GM23338 (cell line): Measurements from ENCODE around the gene GRM4. TPM values are rescaled to one million over a fixed set of nuclear protein-coding genes. Genes with fewer than 3 reads are reported as not detected.

ENCODE experiments used
- ATAC-seq: fragments of 200-7000 bp; cut with Tn5 transposase; 3 replicates; pipeline ENCODE4 v1.9.1; 2020
- DNase-seq: peaks from one replicate; pipeline ENCODE4 v3.0.0-alpha.2; 2015; ENCODE audit warnings: low spot score
- H2AFZ ChIP-seq: fragments of 200-600 bp; sonication (generic); 2 replicates; pipeline ENCODE4 v1.8.0; 2016; ENCODE audit warnings: antibody characterized with exemption, mild to moderate bottlenecking, moderate library complexity
- H3F3A ChIP-seq: fragments of 200-600 bp; sonication (generic); replicated peaks from 2 replicates; pipeline ENCODE4 v1.8.0; 2017; ENCODE audit warnings: antibody characterized with exemption, mixed run types, low read depth
- H3K27ac ChIP-seq: fragments of 200-600 bp; sonication (generic); 2 replicates; pipeline ENCODE4 v1.6.1; 2016; ENCODE audit warnings: low read depth
- H3K27me3 ChIP-seq: fragments of 200-600 bp; sonication (generic); 2 replicates; pipeline ENCODE4 v1.8.0; 2016; ENCODE audit warnings: mild to moderate bottlenecking, mixed run types, moderate library complexity; ENCODE audit not compliant: insufficient read depth
- H3K36me3 ChIP-seq: fragments of 200-600 bp; sonication (generic); 2 replicates; pipeline ENCODE4 v1.8.0; 2016; ENCODE audit warnings: mild to moderate bottlenecking; ENCODE audit not compliant: insufficient read depth
- H3K4me1 ChIP-seq: fragments of 200-600 bp; sonication (generic); 2 replicates; pipeline ENCODE4 v1.8.0; 2016; ENCODE audit warnings: mild to moderate bottlenecking, moderate library complexity; ENCODE audit not compliant: insufficient read depth
- H3K4me2 ChIP-seq: fragments of 200-600 bp; sonication (generic); 2 replicates; pipeline ENCODE4 v1.7.1; 2017; ENCODE audit warnings: mixed run types
- H3K4me3 ChIP-seq: fragments of 200-600 bp; sonication (generic); 2 replicates; pipeline ENCODE4 v1.6.1; 2016; ENCODE audit warnings: mixed run types
- H3K79me2 ChIP-seq: fragments of 200-600 bp; sonication (generic); replicated peaks from 2 replicates; pipeline ENCODE4 v1.8.0; 2017; ENCODE audit warnings: mild to moderate bottlenecking; ENCODE audit not compliant: insufficient read depth
- H3K9me2 ChIP-seq: fragments of 200-600 bp; sonication (generic); 2 replicates; pipeline ENCODE4 v1.8.0; 2017; ENCODE audit not compliant: insufficient read depth
- H4K20me1 ChIP-seq: fragments of 200-600 bp; sonication (generic); replicated peaks from 2 replicates; pipeline ENCODE4 v1.8.0; 2017; ENCODE audit warnings: mild to moderate bottlenecking; ENCODE audit not compliant: insufficient read depth
- H3K27ac Mint-ChIP-seq: 2 replicates; pipeline ENCODE4 v1.8.0; 2020; ENCODE audit warnings: inconsistent platforms, mild to moderate bottlenecking, moderate library complexity, mixed read lengths
- H3K27me3 Mint-ChIP-seq: 3 replicates; pipeline ENCODE4 v1.8.0; 2022; ENCODE audit warnings: low read depth, mild to moderate bottlenecking, moderate library complexity, mixed read lengths, inconsistent platforms; ENCODE audit not compliant: insufficient read depth, poor library complexity
- H3K36me3 Mint-ChIP-seq: 3 replicates; pipeline ENCODE4 v1.8.0; 2021; ENCODE audit warnings: low read depth, mild to moderate bottlenecking, inconsistent platforms, moderate library complexity, mixed read lengths
- H3K4me1 Mint-ChIP-seq: 3 replicates; pipeline ENCODE4 v1.8.0; 2020; ENCODE audit warnings: mild to moderate bottlenecking, inconsistent platforms, mixed read lengths
- H3K4me3 Mint-ChIP-seq: 3 replicates; pipeline ENCODE4 v1.8.0; 2021; ENCODE audit warnings: moderate library complexity, mild to moderate bottlenecking, inconsistent platforms, mixed read lengths
- H3K9me3 Mint-ChIP-seq: 3 replicates; pipeline ENCODE4 v1.8.0; 2020; ENCODE audit warnings: moderate library complexity, mild to moderate bottlenecking, inconsistent platforms, mixed read lengths
- CREB1 ChIP-seq: fragments of 250-450 bp; sonication (Bioruptor Pico); IDR thresholded peaks from 2 replicates; pipeline ENCODE4 v1.5.0; 2020; ENCODE audit warnings: low read depth, mild to moderate bottlenecking, moderate library complexity
- ETS1 ChIP-seq: IDR thresholded peaks from 2 replicates; pipeline ENCODE4 v1.6.1; 2016; ENCODE audit warnings: antibody characterized with exemption
- EZH2 ChIP-seq: fragments of 200-600 bp; sonication (generic); IDR thresholded peaks from one replicate; pipeline ENCODE4 v1.8.0; 2017; ENCODE audit warnings: antibody characterized with exemption, mild to moderate bottlenecking, low read depth; ENCODE audit not compliant: unreplicated experiment
- EZH2phosphoT487 ChIP-seq: fragments of 200-600 bp; sonication (generic); IDR thresholded peaks from one replicate; pipeline ENCODE4 v1.8.1; 2018; ENCODE audit warnings: antibody characterized with exemption; ENCODE audit not compliant: unreplicated experiment
- JUNB ChIP-seq: IDR thresholded peaks from one replicate; pipeline ENCODE4 v1.6.1; 2016; ENCODE audit warnings: antibody characterized with exemption; ENCODE audit not compliant: unreplicated experiment
- NANOG ChIP-seq: IDR thresholded peaks from 2 replicates; pipeline ENCODE4 v1.6.1; 2016; ENCODE audit warnings: antibody characterized with exemption, borderline replicate concordance
- POLR2AphosphoS5 ChIP-seq: IDR thresholded peaks from 2 replicates; pipeline ENCODE4 v1.6.1; 2016; ENCODE audit warnings: antibody characterized with exemption, low read depth
- STAT1 ChIP-seq: IDR thresholded peaks from one replicate; pipeline ENCODE4 v1.6.1; 2016; ENCODE audit warnings: antibody characterized with exemption; ENCODE audit not compliant: unreplicated experiment
- ZNF114 ChIP-seq: fragments of 250-450 bp; sonication (Bioruptor Pico); IDR thresholded peaks from 2 replicates; pipeline ENCODE4 v1.5.0; 2020; ENCODE audit warnings: mild to moderate bottlenecking, moderate library complexity
- ZNF331 ChIP-seq: fragments of 250-450 bp; sonication (Bioruptor Pico); IDR thresholded peaks from 2 replicates; pipeline ENCODE4 v1.5.0; 2020; ENCODE audit warnings: low read depth, mild to moderate bottlenecking, moderate library complexity
- ZNF462 ChIP-seq: fragments of 250-450 bp; sonication (Bioruptor Pico); IDR thresholded peaks from 2 replicates; pipeline ENCODE4 v1.5.0; 2020; ENCODE audit warnings: mild to moderate bottlenecking, moderate library complexity
- polyA plus RNA-seq: library from polyadenylated mRNA; unstranded; fragments of >200 nt; fragmentation: Nextera tagmentation; extraction: Ambion mirVana; gene quantifications from 2 replicates; pipeline ENCODE4 v1.2.1, GENCODE V29; 2016
- total RNA-seq: library from RNA; depleted of rRNA; stranded (reverse); fragments of >200 nt; shearing (Covaris generic); gene quantifications from 2 replicates; pipeline ENCODE4 v1.2.3, GENCODE V29; 2014
- TF ChIP-seq, protein P1 (sequence below), 2 experiments: fragments of 200-600 bp in 1 of 2; sonication (generic) in 1 of 2; conservative IDR thresholded peaks; 2 replicates each; pipeline versions ENCODE4 v1.5.1 to v1.6.1; 2016 to 2017; ENCODE audit warnings: antibody characterized with exemption in 2 of 2, low read depth in 2 of 2, mild to moderate bottlenecking in 2 of 2, moderate library complexity in 1 of 2
- TF ChIP-seq, protein P2 (sequence below): IDR thresholded peaks from one replicate; pipeline ENCODE4 v1.6.1; 2018; ENCODE audit warnings: antibody characterized with exemption; ENCODE audit not compliant: unreplicated experiment

GRM4 gene
- total and polyA plus RNA-seq, 2 experiments from 2014 or later, result 7.0 to 30.6 TPM

- Mint-ChIP-seq H3K4me3 (no peak overlapping the region; the same call in 2 of the 3 replicates), H3K9me3 (no peaks in the 10 kb centered on the region)
These were observed 79.7 kb downstream of the GRM4 start for GRCh38 chr6:34066218-34066571.

More at GRCh38 chr6:34066218-34066571, 79.7 kb downstream of the GRM4 start:
- Histone ChIP-seq H3F3A (0 out of 2 replicates have a peak, but pooled peaks cover 4% of the 10 kb centered on the region), H2AFZ (no peak overlapping the region), H3K4me3 (no peak overlapping the region), H3K4me1 (peaks cover 7% of the 10 kb centered on the region; the same call in 1 of the 2 replicates), H3K36me3 (no peaks in the 10 kb centered on the region), H3K27ac (no peak overlapping the region), H3K9me2 (no peaks in the 10 kb centered on the region), H3K4me2 (no peak overlapping the region), H4K20me1 (no peaks in the 10 kb centered on the region), H3K79me2 (no peaks in the 10 kb centered on the region), H3K27me3 (no peaks in the 10 kb centered on the region)
- H3K4me1 Mint-ChIP-seq, result peaks cover 16% of the 10 kb centered on the region; the same call in 2 of the 3 replicates
- H3K36me3 Mint-ChIP-seq, result no peaks in the 10 kb centered on the region; the same call in 2 of the 3 replicates
- peaks cover 14% of the 10 kb centered on the region for H3K27me3 Mint-ChIP-seq
- no peak for ATAC-seq
- DNase-seq, result no peak
- TF ChIP-seq POLR2AphosphoS5 (no peak), JUNB (no peak), EZH2phosphoT487 (no peak), ETS1 (no peak), STAT1 (no peak), CREB1 (CRISPR knock-in tag) (no peak), NANOG (no peak), ZNF114 (CRISPR knock-in tag) (no peak), EZH2 (no peak), ZNF331 (no peak), ZNF462 (no peak)
- TF ChIP-seq, protein P1, sequence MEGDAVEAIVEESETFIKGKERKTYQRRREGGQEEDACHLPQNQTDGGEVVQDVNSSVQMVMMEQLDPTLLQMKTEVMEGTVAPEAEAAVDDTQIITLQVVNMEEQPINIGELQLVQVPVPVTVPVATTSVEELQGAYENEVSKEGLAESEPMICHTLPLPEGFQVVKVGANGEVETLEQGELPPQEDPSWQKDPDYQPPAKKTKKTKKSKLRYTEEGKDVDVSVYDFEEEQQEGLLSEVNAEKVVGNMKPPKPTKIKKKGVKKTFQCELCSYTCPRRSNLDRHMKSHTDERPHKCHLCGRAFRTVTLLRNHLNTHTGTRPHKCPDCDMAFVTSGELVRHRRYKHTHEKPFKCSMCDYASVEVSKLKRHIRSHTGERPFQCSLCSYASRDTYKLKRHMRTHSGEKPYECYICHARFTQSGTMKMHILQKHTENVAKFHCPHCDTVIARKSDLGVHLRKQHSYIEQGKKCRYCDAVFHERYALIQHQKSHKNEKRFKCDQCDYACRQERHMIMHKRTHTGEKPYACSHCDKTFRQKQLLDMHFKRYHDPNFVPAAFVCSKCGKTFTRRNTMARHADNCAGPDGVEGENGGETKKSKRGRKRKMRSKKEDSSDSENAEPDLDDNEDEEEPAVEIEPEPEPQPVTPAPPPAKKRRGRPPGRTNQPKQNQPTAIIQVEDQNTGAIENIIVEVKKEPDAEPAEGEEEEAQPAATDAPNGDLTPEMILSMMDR (conservative IDR thresholded peaks at IDR 0.05; ENCODE audit: low read depth in 2 of 2), result no peak
- TF ChIP-seq, protein P2, sequence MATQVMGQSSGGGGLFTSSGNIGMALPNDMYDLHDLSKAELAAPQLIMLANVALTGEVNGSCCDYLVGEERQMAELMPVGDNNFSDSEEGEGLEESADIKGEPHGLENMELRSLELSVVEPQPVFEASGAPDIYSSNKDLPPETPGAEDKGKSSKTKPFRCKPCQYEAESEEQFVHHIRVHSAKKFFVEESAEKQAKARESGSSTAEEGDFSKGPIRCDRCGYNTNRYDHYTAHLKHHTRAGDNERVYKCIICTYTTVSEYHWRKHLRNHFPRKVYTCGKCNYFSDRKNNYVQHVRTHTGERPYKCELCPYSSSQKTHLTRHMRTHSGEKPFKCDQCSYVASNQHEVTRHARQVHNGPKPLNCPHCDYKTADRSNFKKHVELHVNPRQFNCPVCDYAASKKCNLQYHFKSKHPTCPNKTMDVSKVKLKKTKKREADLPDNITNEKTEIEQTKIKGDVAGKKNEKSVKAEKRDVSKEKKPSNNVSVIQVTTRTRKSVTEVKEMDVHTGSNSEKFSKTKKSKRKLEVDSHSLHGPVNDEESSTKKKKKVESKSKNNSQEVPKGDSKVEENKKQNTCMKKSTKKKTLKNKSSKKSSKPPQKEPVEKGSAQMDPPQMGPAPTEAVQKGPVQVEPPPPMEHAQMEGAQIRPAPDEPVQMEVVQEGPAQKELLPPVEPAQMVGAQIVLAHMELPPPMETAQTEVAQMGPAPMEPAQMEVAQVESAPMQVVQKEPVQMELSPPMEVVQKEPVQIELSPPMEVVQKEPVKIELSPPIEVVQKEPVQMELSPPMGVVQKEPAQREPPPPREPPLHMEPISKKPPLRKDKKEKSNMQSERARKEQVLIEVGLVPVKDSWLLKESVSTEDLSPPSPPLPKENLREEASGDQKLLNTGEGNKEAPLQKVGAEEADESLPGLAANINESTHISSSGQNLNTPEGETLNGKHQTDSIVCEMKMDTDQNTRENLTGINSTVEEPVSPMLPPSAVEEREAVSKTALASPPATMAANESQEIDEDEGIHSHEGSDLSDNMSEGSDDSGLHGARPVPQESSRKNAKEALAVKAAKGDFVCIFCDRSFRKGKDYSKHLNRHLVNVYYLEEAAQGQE, result no peak
- no peak overlapping the region for H3K27ac Mint-ChIP-seq
